A549 (cell line): Measurements from ENCODE around the gene FMNL2. TPM values are rescaled to one million over a fixed set of nuclear protein-coding genes. Genes with fewer than 3 reads are reported as not detected.

ENCODE experiments used
- ATAC-seq, 2 experiments: fragments of 200-7000 bp in 1 of 2; fragments of >200 bp in 1 of 2; cut with Nextera tagmentation in 1 of 2; cut with Tn5 transposase in 1 of 2; 3 replicates each; pipeline versions ENCODE4 v1.8.0 to v1.9.1; 2018 to 2020; ENCODE audit warnings: mild to moderate bottlenecking in 1 of 2, moderate library complexity in 1 of 2
- CTCF ChIA-PET: fragments of 300-600 bp; sonication (Branson Sonifier 250); formaldehyde crosslinking; extraction: SDS; loops from one replicate; lab custom pipeline; 2021; ENCODE audit warnings: antibody characterized with exemption, inconsistent platforms; lab: Yijun Ruan, JAX
- POLR2A ChIA-PET: fragments of 350-600 bp; formaldehyde crosslinking; extraction: SDS; loops from one replicate; lab custom pipeline; 2021; ENCODE audit warnings: antibody characterized with exemption, inconsistent platforms; lab: Yijun Ruan, JAX
- DNase-seq, 2 experiments: peaks; one replicate each; pipeline versions ENCODE4 v3.0.0 to v3.0.0-alpha.2; 2011 to 2016; ENCODE audit warnings: low read depth in 1 of 2, low spot score in 1 of 2
- FAIRE-seq: peaks from 2 replicates; lab custom pipeline; 2011; peaks lifted over from hg19 to GRCh38; lab: Jason Lieb, UNC
- H3K27ac ChIP-seq, 2 experiments: fragments of >200 bp; sonication (Bioruptor Twin); formaldehyde crosslinking; 3 replicates each; pipeline ENCODE4 v1.5.1; 2016 to 2017
- H3K4me1 ChIP-seq: fragments of >200 bp; sonication (Bioruptor Twin); formaldehyde crosslinking; 3 replicates; pipeline ENCODE4 v1.6.1; 2016
- H3K4me2 ChIP-seq: fragments of >200 bp; sonication (Bioruptor Twin); formaldehyde crosslinking; 3 replicates; pipeline ENCODE4 v1.6.1; 2016
- H3K4me3 ChIP-seq: fragments of >200 bp; sonication (Bioruptor Twin); formaldehyde crosslinking; 3 replicates; pipeline ENCODE4 v1.5.1; 2016
- H3K9me3 ChIP-seq: fragments of >200 bp; sonication (Bioruptor Twin); formaldehyde crosslinking; 3 replicates; pipeline ENCODE4 v1.6.1; 2016
- BHLHE40 ChIP-seq: IDR thresholded peaks from 2 replicates; pipeline ENCODE4 v1.6.1; 2012; ENCODE audit warnings: low read depth, low read length, inconsistent platforms
- CBX8 ChIP-seq: fragments of 200-600 bp; sonication (generic); IDR thresholded peaks from 2 replicates; pipeline ENCODE4 v1.6.1; 2016
- CEBPB ChIP-seq, 2 experiments: fragments of >200 bp in 1 of 2; sonication (Bioruptor Twin) in 1 of 2; formaldehyde crosslinking in 1 of 2; IDR thresholded peaks; 2 replicates each; pipeline ENCODE4 v1.6.1; 2012 to 2016
- CHD2 ChIP-seq: fragments of 150-350 bp; IDR thresholded peaks from 2 replicates; pipeline ENCODE4 v1.6.1; 2014; ENCODE audit warnings: low read length; ENCODE audit not compliant: partially characterized antibody
- E2F6 ChIP-seq: IDR thresholded peaks from 2 replicates; pipeline ENCODE4 v1.6.1; 2012; ENCODE audit warnings: low read depth, borderline replicate concordance
- EHF ChIP-seq: fragments of 250-450 bp; sonication (Bioruptor Pico); IDR thresholded peaks from 2 replicates; pipeline ENCODE4 v1.5.0; 2020; ENCODE audit warnings: mild to moderate bottlenecking
- EHMT2 ChIP-seq: fragments of 200-600 bp; sonication (generic); IDR thresholded peaks from 2 replicates; pipeline ENCODE4 v1.6.1; 2016; ENCODE audit warnings: antibody characterized with exemption, low read depth, mild to moderate bottlenecking, moderate library complexity
- FOSB ChIP-seq: fragments of 250-450 bp; sonication (Bioruptor Pico); IDR thresholded peaks from 2 replicates; pipeline ENCODE4 v1.5.0; 2020; ENCODE audit warnings: mild to moderate bottlenecking, moderate library complexity
- FOXS1 ChIP-seq: fragments of 250-450 bp; sonication (Bioruptor Pico); IDR thresholded peaks from 2 replicates; pipeline ENCODE4 v1.5.0; 2020; ENCODE audit warnings: mild to moderate bottlenecking, moderate library complexity
- HEYL ChIP-seq: fragments of 250-450 bp; sonication (Bioruptor Pico); IDR thresholded peaks from 2 replicates; pipeline ENCODE4 v1.8.0; 2021; ENCODE audit warnings: mild to moderate bottlenecking, moderate library complexity
- HOXB13 ChIP-seq: fragments of 250-450 bp; sonication (Bioruptor Pico); IDR thresholded peaks from 2 replicates; pipeline ENCODE4 v1.5.0; 2020; ENCODE audit warnings: low read depth, mild to moderate bottlenecking, moderate library complexity
- JUN ChIP-seq, 2 experiments: fragments of >200 bp; sonication (Bioruptor Twin); formaldehyde crosslinking; IDR thresholded peaks; 2 replicates in 1 of 2; 3 replicates in 1 of 2; pipeline ENCODE4 v1.6.1; 2016 to 2017
- KDM5A ChIP-seq: fragments of 200-600 bp; sonication (generic); IDR thresholded peaks from 2 replicates; pipeline ENCODE4 v1.6.1; 2016; ENCODE audit warnings: antibody characterized with exemption, mild to moderate bottlenecking
- MAZ ChIP-seq: fragments of 150-350 bp; IDR thresholded peaks from 2 replicates; pipeline ENCODE4 v1.6.1; 2014; ENCODE audit warnings: antibody characterized with exemption, low read depth, low read length, borderline replicate concordance
- NPAS2 ChIP-seq: fragments of 250-450 bp; sonication (Bioruptor Pico); IDR thresholded peaks from 2 replicates; pipeline ENCODE4 v1.8.0; 2022; ENCODE audit warnings: mild to moderate bottlenecking, moderate library complexity, borderline replicate concordance
- PHF8 ChIP-seq: fragments of 200-600 bp; sonication (generic); IDR thresholded peaks from 2 replicates; pipeline ENCODE4 v1.6.1; 2016; ENCODE audit warnings: low read depth, mild to moderate bottlenecking, antibody characterized with exemption, moderate library complexity, borderline replicate concordance
- POLR2AphosphoS2 ChIP-seq: conservative IDR thresholded peaks from 2 replicates; pipeline ENCODE4 v1.6.1; 2012; ENCODE audit warnings: low read length, improper control_type of control experiment, inconsistent platforms
- RAD21 ChIP-seq, 2 experiments: fragments of >200 bp in 1 of 2; sonication (Bioruptor Twin) in 1 of 2; formaldehyde crosslinking in 1 of 2; IDR thresholded peaks in 1 of 2; conservative IDR thresholded peaks in 1 of 2; 2 replicates in 1 of 2; 3 replicates in 1 of 2; pipeline ENCODE4 v1.6.1; 2012 to 2018; ENCODE audit warnings: inconsistent platforms in 1 of 2
- RARB ChIP-seq: fragments of 250-450 bp; sonication (Bioruptor Pico); IDR thresholded peaks from 2 replicates; pipeline ENCODE4 v1.8.0; 2021; ENCODE audit warnings: mild to moderate bottlenecking, moderate library complexity
- RFX5 ChIP-seq: fragments of 450-650 bp; IDR thresholded peaks from 2 replicates; pipeline ENCODE4 v1.7.1; 2014; ENCODE audit warnings: antibody characterized with exemption, mild to moderate bottlenecking, moderate library complexity
- RNF2 ChIP-seq: fragments of 200-600 bp; sonication (generic); IDR thresholded peaks from 2 replicates; pipeline ENCODE4 v1.6.1; 2016; ENCODE audit warnings: low read depth, mild to moderate bottlenecking, antibody characterized with exemption, moderate library complexity, borderline replicate concordance
- SMC3 ChIP-seq: fragments of >200 bp; sonication (Bioruptor Twin); formaldehyde crosslinking; IDR thresholded peaks from 3 replicates; pipeline ENCODE4 v1.6.1; 2018; ENCODE audit warnings: inconsistent platforms
- SREBF2 ChIP-seq: fragments of 450-650 bp; IDR thresholded peaks from 2 replicates; pipeline ENCODE4 v1.6.1; 2014; ENCODE audit warnings: mild to moderate bottlenecking, moderate library complexity
- TFCP2L1 ChIP-seq: fragments of 250-450 bp; sonication (Bioruptor Pico); IDR thresholded peaks from 2 replicates; pipeline ENCODE4 v1.5.0; 2021; ENCODE audit warnings: mild to moderate bottlenecking
- TP53 ChIP-seq: fragments of 250-450 bp; sonication (Bioruptor Pico); IDR thresholded peaks from 2 replicates; pipeline ENCODE4 v1.5.0; 2021; ENCODE audit warnings: mild to moderate bottlenecking, moderate library complexity
- USF2 ChIP-seq: fragments of 450-650 bp; IDR thresholded peaks from 2 replicates; pipeline ENCODE4 v1.6.1; 2014; ENCODE audit warnings: antibody characterized with exemption
- ZC3H11A ChIP-seq: fragments of 450-650 bp; IDR thresholded peaks from 2 replicates; pipeline ENCODE4 v1.6.1; 2014; ENCODE audit warnings: antibody characterized with exemption, mild to moderate bottlenecking
- ZNF302 ChIP-seq: fragments of 250-450 bp; sonication (Bioruptor Pico); IDR thresholded peaks from 2 replicates; pipeline ENCODE4 v1.9.0; 2021; ENCODE audit warnings: inconsistent platforms, mild to moderate bottlenecking, moderate library complexity
- WGBS: methylation state at CpG from one replicate; pipeline ENCODE4 v1.1.6; 2017; ENCODE audit errors: missing lambda C conversion rate; 5-methylcytosine and 5-hydroxymethylcytosine counted together
- polyA plus RNA-seq, 4 experiments: library from polyadenylated mRNA; depleted of rRNA in 3 of 4; stranded (reverse); fragments of >200 nt; fragmentation: RNase III in 1 of 4; extraction: RNeasy Plus Mini Kit Qiagen cat#74134 plus additional on column Dnase treatment in 1 of 4; gene quantifications; 2 replicates in 3 of 4; 3 replicates in 1 of 4; pipeline ENCODE4 v1.2.3, GENCODE V29; 2011 to 2017

FMNL2 gene
- polyA plus RNA-seq, 2 of the 4 experiments (the other 2 are of a cell fraction): 27.9 to 36.5 TPM

GRCh38 chr2:152460567-152460966 lies 125.6 kb downstream of the FMNL2 start:
- ChIA-PET CTCF (interaction anchor here (1.2 kb wide), 1 partner anchor 8 kb away, joined by 6 read pairs; no protein-coding TSS in a partner anchor), POLR2A (no interaction called here)
- no peak for FAIRE-seq
- ATAC-seq: no peak
- Histone ChIP-seq H3K4me1 (peaks cover 19% of the 10 kb centered on the region), H3K9me3 (no peaks in the 10 kb centered on the region), H3K4me3 (no peak overlapping the region), H3K27ac (no peak overlapping the region), H3K4me2 (no peak overlapping the region)
- DNase-seq: no peak
- 82% methylated on average over 6 of the region's 6 CpGs for WGBS
- TF ChIP-seq ZNF302 (CRISPR knock-in tag) (no peak), JUN (IDR thresholded peaks at IDR 0.05) (no peak), ZC3H11A (no peak), EHF (CRISPR knock-in tag) (no peak), CEBPB (IDR thresholded peaks at IDR 0.05) (no peak), E2F6 (no peak), HOXB13 (CRISPR knock-in tag) (no peak), HEYL (no peak), FOXS1 (CRISPR knock-in tag) (no peak), RAD21 (conservative IDR thresholded peaks at IDR 0.05 in 1 of 2, IDR thresholded peaks at IDR 0.05 in 1 of 2) (no peak), KDM5A (no peak), FOSB (CRISPR knock-in tag) (no peak), SREBF2 (no peak), CHD2 (no peak), RARB (CRISPR knock-in tag) (no peak), RFX5 (no peak), MAZ (no peak)

- no peak for TF ChIP-seq TP53 (CRISPR knock-in tag)
- TF ChIP-seq CBX8: no peak
- TF ChIP-seq MAZ: no peak
- TF ChIP-seq USF2: no peak
- no peak for TF ChIP-seq JUN (IDR thresholded peaks at IDR 0.05)
- no peak for TF ChIP-seq BHLHE40
- no peak for TF ChIP-seq POLR2AphosphoS2
- no peak for TF ChIP-seq RFX5
- TF ChIP-seq EHMT2: no peak
- TF ChIP-seq NPAS2 (CRISPR knock-in tag): no peak
- TF ChIP-seq RNF2: no peak
- TF ChIP-seq RAD21 (conservative IDR thresholded peaks at IDR 0.05 in 1 of 2, IDR thresholded peaks at IDR 0.05 in 1 of 2): no peak
- no peak for TF ChIP-seq SMC3
- no peak for TF ChIP-seq TFCP2L1 (CRISPR knock-in tag)
- TF ChIP-seq ZC3H11A: no peak
- no peak for TF ChIP-seq PHF8
- 93% methylated on average over 3 of the region's 3 CpGs for WGBS
- ATAC-seq (no peak), FAIRE-seq (no peak), DNase-seq (no peak)
- Histone ChIP-seq H3K4me1 (peaks cover 24% of the 10 kb centered on the region), H3K9me3 (no peaks in the 10 kb centered on the region), H3K4me2 (no peak overlapping the region), H3K4me3 (no peak overlapping the region), H3K27ac (no peak overlapping the region)
- ChIA-PET POLR2A (no interaction called here), CTCF (interaction anchor here (0.7 kb wide), 1 partner anchor 216 kb away, joined by 3 read pairs; no protein-coding TSS in a partner anchor)
Observed at GRCh38 chr2:152462120-152462519, 127.1 kb downstream of the FMNL2 start.
